Measurements from ENCODE around the gene UVRAG. TPM values are rescaled to one million over a fixed set of nuclear protein-coding genes. Genes with fewer than 3 reads are reported as not detected.
"Not testable (repeated sequence)": the region's sequence is repeated elsewhere in the genome, so short reads cannot be mapped to it uniquely, and the experiment has no call there.

The UVRAG gene
- polyA plus RNA-seq, 3 donors, result 3.8 to 19.2 (median 13.4) TPM

DNA sequence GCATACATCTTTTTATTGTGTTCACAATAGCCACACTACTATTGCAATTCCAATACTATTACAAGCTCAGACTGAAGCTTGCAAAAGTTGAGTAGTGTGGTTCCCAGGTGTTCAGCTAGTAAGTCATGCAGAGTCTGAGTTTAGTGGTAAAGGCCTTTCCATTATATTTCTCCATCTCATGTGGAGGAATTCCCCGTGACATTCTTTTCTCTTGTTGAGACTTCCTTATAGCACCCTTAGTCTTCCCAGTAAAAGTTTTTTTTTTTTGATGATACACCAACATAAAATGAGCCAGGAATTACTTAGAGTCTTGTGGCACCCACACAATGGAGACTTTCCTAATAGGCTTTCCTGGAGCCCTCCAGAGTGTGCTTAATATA is 110.8 kb downstream of the UVRAG start:
- WGBS, 3 donors, result 93 to 96% (median 94%) methylated on average over 1 of the region's 1 CpG
- no peak overlapping the region for H3K27ac ChIP-seq (ENCODE audit: low read depth, low read length)

DNA sequence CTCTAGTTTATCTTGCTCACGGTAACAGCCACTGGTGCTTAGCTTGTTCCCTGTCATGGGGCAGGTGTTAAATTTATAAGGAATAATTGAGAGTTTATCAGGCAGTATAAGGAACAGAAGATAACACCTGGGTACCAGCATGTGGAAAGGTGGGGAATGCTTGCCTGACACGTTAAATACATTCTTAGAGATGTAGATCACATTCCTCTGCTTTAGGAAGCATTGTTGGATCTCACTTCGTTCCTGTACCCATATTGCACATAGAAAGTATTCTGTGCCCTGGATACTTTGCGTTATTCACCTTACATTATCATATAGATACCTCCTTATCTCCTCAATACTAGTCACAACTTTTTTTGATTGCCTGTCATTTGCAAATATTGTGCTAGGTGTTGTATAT is 114.7 kb downstream of the UVRAG start:
- 91 to 96% (median 93%) methylated on average over 4 of the region's 4 CpGs for WGBS, 3 donors
- H3K27ac ChIP-seq (ENCODE audit: low read depth, low read length), result no peak overlapping the region

DNA sequence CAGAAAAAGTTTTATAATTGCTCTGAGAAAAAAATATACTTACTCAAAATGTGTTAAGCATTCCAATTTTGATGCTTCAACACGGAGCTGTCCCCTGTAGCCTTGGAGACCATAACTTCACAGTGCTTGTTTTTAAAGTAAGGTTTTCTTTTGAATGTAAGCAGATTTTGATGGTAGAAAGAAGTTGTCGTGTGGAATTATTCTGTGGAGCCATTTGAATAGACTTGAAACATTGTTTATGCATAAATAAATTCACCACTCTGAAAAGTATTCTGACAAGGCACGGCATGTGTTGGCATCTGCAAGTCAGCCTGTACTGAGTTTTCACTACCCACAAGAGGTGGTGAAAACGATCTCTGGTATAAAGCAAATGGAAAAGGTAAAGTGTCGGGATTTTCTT is 115.5 kb downstream of the UVRAG start:
- WGBS, 3 donors, result 93 to 95% (median 94%) methylated on average over 5 of the region's 5 CpGs
- H3K27ac ChIP-seq (ENCODE audit: low read depth, low read length), result no peak overlapping the region

DNA sequence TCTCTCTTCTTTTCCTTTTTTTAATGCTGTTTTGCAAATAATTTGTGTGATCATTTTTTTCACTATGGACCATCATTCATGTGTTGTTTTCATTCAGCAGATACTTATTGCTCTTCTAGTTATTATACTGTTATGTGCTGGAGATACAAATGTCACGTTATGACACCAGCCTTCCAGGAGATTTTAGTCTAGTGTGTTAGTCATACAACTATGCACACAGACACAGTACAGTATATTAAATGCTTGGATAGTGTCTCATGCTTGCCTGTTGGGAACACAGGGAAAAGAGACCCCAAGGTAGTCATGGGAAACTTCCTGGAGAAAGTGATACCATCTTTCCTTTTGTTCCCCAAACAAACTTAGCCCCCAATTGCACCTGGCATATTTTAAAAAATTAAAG is 116.1 kb downstream of the UVRAG start:
- H3K27ac ChIP-seq (ENCODE audit: low read depth, low read length), result no peak overlapping the region
- WGBS, 3 donors, result 90 to 94% (median 92%) methylated on average over 1 of the region's 1 CpG

DNA sequence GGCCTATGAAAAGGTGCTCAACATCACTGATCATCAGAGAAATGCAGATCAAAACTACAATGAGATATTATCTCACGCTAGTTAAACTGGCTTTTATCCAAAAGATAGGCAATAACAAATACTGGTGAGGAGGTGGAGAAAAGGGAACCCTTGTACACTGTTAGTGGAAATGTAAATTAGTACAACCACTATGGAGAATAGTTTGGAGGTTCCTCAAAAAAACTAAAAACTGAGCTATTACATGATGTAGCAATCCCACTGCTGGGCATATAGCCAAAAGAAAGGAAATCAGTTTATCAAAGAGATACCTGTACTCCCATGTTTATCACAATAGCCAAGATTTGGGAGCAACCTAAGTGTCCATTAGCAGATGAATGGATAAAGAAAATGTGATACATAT is 118.7 kb downstream of the UVRAG start:
- not testable (repeated sequence) for H3K27ac ChIP-seq (ENCODE audit: low read depth, low read length)
- WGBS, 3 donors, result 55 to 71% (median 57%) methylated on average over 1 of the region's 1 CpG

DNA sequence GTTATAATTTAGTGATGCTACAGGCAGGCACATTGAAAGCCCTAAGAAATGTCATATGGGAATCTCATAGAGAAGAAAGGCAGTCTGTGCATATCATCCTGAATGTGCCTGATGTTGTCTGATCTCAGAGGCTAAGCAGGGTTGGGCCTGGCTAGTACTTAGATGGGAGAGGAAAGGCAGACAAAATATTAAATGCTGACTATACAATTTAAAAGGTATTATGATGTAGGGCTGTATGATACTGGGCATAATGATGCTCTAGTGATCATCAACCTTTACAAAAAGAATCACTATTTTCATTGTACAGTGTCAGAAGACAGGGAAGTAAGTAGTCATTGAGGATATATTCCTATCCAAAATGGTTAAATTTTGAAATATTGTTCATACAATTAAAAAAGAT is 119.8 kb downstream of the UVRAG start:
- no peak overlapping the region for H3K27ac ChIP-seq (ENCODE audit: low read depth, low read length)

DNA sequence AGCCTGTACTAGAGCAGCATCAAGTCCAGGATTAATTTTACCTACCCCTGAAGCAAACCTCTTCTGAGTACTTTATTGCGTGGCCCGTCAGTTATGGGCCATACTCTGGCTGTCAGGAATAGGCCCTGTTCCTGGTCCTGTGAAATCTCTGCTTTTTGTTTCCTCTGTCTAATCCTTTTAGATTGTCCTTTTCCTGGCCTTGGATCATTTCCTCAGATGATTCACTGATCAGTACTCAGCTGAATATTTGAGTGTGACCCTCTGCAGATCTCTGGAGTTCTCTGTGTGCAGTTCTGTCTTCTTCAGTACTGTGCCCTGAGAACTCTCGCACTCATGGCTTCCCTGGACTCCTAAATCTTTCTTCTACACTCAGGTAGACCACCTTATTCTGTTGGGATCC is 123.5 kb downstream of the UVRAG start:
- no peak overlapping the region for H3K27ac ChIP-seq (ENCODE audit: low read depth, low read length)
- WGBS, 3 donors, result 75 to 87% (median 80%) methylated on average over 3 of the region's 3 CpGs

DNA sequence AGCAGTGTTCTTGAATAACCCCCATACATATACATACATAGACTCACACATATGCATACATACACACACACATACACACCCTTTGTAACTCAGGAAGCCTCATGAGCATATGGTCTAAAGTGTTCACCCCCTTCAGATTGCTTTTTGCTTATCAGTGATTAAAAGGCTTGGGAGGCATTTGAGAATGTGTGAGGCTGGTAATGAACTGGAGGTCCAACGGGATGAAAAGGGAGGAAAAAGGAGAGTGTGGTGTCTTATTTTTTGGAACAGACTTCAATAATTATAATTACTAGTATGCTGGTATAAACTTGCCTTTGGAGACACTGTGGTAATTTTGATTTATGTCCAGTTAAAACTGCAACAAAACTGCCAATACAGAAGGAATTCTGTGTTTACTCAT is 124.5 kb downstream of the UVRAG start:
- H3K27ac ChIP-seq (ENCODE audit: low read depth, low read length), result no peak overlapping the region
- 52 to 90% (median 78%) methylated on average over 1 of the region's 1 CpG for WGBS, 3 donors

DNA sequence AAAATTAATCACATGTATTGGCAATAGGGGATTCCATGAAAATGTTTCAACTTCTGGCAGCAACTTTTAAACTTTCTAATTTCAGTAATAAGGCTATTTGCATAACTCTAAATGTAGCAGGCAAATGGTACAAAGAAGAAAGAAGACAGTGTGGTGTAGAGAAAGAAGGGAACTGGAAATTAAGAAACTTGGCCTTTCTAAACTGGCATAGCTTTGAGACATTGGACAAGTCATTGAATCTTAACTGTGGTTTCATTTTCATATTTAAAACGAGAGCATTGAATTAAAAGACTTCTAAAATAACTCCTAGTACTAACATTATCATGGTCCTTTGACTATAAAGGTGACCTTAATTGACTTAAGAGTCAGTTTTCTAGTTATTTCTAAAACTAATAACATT is 125.0 kb downstream of the UVRAG start:
- H3K27ac ChIP-seq (ENCODE audit: low read depth, low read length), result no peak overlapping the region
- WGBS, 3 donors, result 22 to 75% (median 39%) methylated on average over 1 of the region's 1 CpG

DNA sequence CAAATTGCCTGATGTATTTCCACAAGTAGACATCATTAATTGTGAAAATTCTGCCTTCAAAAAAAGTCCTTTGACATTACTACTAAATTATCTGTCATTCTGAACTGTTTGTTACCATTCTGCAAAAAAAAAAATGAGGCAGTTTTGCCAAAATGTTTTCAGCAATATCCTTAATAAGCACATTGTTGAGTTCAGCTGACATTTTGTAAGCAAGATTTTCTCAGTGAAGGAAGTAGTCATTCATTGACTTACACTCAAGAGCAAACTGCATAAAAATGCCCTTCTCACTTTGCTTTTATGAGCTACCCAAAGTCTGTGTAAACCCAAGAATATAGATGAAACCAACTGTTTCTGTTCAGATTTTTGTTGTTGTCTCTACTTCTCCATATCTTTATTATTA is 125.9 kb downstream of the UVRAG start:
- no peak overlapping the region for H3K27ac ChIP-seq (ENCODE audit: low read depth, low read length)

DNA sequence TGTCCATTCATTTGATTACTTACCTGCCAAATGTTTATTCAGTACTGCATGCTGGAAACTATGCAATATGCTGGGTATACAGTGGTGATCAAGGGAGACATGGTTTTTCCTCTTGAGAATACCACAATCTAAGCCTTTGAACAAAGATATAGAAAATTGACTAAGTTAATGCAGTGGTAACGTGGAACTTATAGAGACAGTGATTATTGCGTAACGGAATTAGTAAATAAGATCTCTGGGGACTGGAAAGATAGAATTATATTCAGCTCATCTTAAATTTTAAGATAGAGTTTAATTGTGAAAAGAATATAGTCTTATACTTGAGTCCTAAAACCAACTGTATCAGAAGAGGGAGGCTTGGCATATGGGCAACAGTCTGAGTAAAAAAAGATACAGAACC is 129.5 kb downstream of the UVRAG start:
- 84 to 95% (median 85%) methylated on average over 3 of the region's 3 CpGs for WGBS, 3 donors
- no peak overlapping the region for H3K27ac ChIP-seq (ENCODE audit: low read depth, low read length)

DNA sequence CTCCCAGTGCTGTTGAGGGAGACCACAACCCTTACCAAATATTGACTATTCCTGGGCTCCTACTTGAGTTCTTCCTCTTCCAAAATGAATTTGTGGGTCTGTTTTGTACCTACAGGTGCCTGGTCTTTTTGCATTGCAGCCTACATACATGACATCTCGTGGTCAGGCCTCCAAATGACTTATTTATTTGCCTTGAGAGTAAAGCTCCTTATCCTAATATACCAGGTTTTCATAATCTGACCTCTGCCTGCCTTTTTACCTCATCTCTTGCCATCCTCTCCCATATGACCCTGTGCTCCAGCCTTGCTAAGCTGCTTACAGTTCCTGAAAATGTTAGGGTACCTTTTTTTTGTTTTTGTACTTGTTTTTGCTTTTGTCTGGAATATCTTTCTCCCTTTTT is 130.4 kb downstream of the UVRAG start:
- WGBS, 3 donors, result 80 to 100% (median 91%) methylated on average over 1 of the region's 1 CpG
- H3K27ac ChIP-seq (ENCODE audit: low read depth, low read length), result no peak overlapping the region

DNA sequence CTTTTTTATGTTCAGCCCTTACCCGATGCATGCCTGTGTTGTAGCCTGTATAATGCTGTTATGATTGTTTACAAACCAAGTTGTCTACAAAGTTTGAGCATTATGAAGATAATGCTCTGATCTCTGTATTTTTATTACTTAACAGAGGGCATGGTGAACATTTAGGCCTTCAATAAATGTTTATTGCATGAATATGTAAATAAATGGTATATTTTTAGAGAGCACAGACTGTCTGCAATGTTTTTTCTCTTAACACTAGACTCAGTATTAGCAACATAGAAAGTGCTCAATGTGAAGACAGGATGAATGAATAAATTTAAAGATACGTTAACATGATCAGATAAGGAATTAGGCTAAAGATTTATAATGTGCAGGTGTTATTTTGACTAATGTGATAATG is 130.9 kb downstream of the UVRAG start:
- 58 to 85% (median 70%) methylated on average over 2 of the region's 2 CpGs for WGBS, 3 donors
- H3K27ac ChIP-seq (ENCODE audit: low read depth, low read length), result no peak overlapping the region

DNA sequence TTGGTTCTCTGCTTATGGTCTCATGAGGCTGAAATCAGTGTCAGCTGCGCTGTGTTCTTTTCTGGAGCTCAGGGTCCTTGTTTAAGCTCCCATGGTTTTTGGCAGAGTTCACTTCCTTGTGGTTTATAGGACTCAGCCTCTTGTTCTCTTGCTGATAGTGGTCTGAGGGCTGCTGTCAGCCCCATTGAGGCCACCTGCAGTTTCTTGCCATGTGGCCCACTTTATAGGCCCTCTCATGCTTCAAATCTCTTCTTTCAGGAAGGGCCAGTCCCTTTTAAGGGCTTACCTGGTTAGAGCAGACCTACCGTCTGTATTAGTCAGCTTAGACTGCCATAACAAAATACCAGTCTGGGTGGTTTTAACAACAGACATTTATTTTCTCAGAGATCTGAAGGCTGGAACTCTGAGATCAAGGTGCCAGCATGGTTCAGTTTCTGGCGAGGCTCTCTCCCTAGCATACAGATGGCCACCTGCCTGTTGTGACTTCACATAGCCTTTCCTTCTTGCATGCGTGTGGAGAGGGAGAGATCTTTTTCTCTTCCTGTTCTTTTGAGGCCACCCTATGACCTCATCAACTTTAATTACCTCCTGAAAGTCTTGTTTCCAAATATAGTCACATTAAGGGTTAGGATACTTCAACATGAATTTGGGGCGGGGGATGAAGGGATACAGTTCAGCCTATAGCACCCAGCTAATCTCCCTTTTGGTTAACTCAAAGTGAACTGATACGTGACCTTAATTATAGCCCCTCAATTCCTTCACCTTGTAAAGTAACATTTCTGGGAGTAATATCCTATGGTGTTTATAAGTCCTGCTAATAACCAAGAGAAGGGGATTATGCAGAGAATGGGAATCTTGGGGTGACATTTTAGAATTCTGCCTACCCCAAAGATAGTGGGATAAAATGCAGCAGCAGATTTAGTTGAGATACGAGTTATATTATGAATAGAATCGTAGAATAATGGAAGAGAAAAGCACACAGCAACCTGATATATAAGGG is 131.8 kb downstream of the UVRAG start:
- WGBS, 3 donors, result 68 to 78% (median 72%) methylated on average over 8 of the region's 8 CpGs
- no peak overlapping the region for H3K27ac ChIP-seq (ENCODE audit: low read depth, low read length)

DNA sequence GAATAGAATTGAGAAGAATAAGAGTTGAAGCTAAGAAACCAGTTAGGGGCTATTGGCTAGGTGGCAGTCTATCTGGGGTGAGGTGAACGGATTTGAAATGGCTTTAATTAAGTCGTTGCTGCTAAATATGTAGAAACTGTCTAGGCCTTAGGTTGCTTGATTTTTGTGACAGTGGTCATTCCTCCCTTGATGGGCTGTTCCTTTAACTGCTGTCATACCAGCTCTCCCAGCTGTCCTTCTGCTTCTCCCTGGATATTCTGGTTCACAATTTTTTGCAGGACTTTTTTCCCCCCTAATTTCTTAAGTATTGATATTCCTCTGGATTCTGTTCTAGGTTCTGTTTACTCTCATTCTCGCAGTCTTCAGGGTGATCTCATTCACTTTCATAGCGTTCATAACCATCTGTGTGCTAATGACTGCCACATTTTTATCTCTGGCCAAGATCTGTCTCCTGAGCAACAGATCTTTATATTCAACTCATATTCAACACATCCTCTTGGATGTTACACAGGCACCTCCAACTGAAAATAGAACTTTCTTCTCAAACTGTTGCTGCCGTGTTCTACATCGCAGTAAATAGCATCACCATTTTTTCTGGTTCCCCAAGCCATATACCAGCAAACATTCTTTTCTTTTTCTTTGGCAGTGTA is 134.1 kb downstream of the UVRAG start:
- H3K27ac ChIP-seq (ENCODE audit: low read depth, low read length), result no peak overlapping the region
- WGBS, 3 donors, result 72 to 86% (median 74%) methylated on average over 6 of the region's 6 CpGs

DNA sequence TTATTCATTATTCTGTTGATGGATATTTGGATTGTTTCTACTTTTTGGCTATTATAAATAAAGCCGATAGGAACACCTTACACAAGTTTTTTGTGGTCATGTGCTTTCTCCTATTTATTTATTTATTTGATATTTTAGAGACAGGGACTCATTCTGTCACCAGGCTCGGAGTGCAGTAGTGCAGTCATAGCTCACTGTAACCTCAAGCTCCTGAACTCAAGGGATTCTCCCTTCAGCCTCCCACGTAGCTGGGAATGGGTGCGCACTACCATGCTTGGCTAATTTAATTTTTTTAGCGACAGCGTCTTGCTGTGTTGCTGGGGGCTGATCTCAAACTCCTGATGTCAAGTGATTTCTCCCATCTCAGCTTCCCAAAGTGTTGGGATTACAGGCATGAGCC is 135.1 kb downstream of the UVRAG start:
- 95 to 99% (median 97%) methylated on average over 6 of the region's 6 CpGs for WGBS, 3 donors
- H3K27ac ChIP-seq (ENCODE audit: low read depth, low read length), result no peak overlapping the region

DNA sequence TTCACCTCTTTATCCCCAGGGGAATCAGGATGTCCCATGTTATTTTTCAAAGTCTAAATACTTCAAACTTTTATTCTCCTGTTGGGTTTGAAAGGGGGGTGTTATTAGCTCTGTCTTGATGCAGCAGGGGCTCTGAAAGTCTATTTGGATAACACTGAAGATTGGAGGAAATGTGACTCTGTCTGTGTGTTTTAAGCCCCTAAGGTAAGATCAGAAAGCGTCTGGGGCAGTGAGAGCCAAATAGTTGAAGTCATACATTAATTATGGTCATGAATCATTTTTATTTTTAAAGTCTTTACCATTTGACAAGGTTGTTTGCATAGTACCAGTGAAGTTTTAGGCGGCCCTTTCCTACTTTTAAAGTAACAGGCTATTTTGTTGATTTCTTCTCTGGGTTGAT is 139.0 kb downstream of the UVRAG start:
- no peak overlapping the region for H3K27ac ChIP-seq (ENCODE audit: low read depth, low read length)
- WGBS, 3 donors, result 76 to 85% (median 84%) methylated on average over 2 of the region's 2 CpGs

DNA sequence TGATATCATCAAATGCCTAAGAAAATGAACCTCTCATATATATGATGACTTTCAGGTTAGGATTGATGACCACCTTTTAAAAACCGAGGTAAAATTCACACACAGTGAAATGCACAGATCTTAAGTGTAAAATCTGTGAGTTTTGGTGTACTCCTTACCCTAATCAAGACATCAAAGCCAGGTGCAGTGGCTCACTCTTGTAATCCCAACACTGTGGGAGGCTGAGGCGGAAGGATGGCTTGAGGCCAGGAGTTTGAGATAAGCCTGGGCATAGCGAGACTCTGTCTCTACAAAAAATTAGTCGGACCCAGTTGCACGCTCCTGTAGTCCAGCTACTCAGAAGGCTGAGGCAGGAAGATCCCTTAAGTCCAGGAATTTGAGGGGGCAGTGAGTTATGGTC is 140.4 kb downstream of the UVRAG start:
- no peak overlapping the region for H3K27ac ChIP-seq (ENCODE audit: low read depth, low read length)
- WGBS, 3 donors, result 65 to 89% (median 89%) methylated on average over 5 of the region's 5 CpGs

DNA sequence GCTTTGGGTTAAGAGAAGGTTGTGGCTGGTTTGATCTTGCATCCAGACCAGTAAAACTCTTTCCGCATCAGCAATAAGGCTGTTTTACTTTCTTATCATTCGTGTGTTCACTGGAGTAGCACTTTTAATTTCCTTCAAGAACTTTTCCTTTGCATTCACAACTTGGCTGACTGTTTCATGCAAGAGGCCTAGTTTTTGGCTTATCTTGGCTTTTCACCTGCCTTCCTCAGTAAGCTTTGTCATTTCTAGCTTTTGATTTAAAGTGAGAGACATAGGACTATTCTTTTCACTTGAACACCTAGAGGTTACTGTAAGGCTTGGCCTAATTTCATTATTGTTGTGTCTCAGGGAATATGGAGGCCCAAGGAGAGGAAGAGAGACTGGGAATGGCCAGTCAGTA is 144.5 kb downstream of the UVRAG start:
- 84 to 96% (median 92%) methylated on average over 2 of the region's 2 CpGs for WGBS, 3 donors
- H3K27ac ChIP-seq (ENCODE audit: low read depth, low read length), result no peak overlapping the region

DNA sequence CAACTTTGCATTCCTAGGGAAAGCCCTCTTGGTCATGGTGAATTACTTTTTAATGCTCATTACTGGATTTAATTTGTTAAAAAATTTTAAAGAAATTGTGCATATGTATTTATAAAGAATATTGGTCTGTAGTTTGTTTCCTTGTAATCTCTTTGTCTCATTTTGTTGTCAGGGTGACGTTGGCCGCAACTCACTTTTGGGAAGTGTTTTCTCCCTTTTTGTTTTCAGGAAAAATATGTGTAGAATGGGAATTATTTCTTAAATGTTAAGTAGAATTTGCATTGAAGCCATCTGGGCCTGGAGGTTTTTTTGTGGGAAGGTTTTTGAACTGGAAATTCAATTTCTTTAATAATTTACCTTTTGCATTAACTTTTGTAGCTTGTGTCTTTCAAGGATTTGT is 149.1 kb downstream of the UVRAG start:
- WGBS, 3 donors, result 95 to 99% (median 99%) methylated on average over 2 of the region's 2 CpGs

More for the DNA sequence above, 149.1 kb downstream of the UVRAG start:
- H3K27ac ChIP-seq (ENCODE audit: low read depth, low read length), result no peak overlapping the region

All from adipose tissue (tissue), 3 donors.